HCT116 (cell line): Measurements from ENCODE around the gene EYA2. TPM values are rescaled to one million over a fixed set of nuclear protein-coding genes. Genes with fewer than 3 reads are reported as not detected.

Experiments used
- ATAC-seq: fragments of 200-7000 bp; cut with Tn5 transposase; 2 replicates; pipeline ENCODE4 v1.9.1; 2020; ENCODE audit warnings: mild to moderate bottlenecking, moderate library complexity
- BruUV-seq: library from RNA; stranded (reverse); fragments of 400-500 nt; replicated peaks from 2 replicates; lab custom pipeline; 2021; lab: Mats Ljungman, UMichigan
- CTCF ChIA-PET: fragments of 300-600 bp; sonication (Branson Sonifier 250); formaldehyde crosslinking; loops from one replicate; lab custom pipeline; 2021; ENCODE audit warnings: antibody characterized with exemption; lab: Charles Lee
- POLR2A ChIA-PET: fragments of 300-600, 350-600 bp; sonication (Branson Sonifier 250); formaldehyde crosslinking; loops from one replicate; lab custom pipeline; 2021; ENCODE audit warnings: antibody characterized with exemption; lab: Charles Lee
- RAD21 ChIA-PET, 2 experiments: fragments of 300-600 bp; sonication (Branson Sonifier 250); formaldehyde crosslinking; loops; one replicate each; lab custom pipeline; 2023; ENCODE audit warnings: low total read pairs in 2 of 2; ENCODE audit not compliant: uncharacterized antibody in 2 of 2, unreplicated experiment in 2 of 2, low non-redundant PET in 1 of 2; lab: Charles Lee
- DNase-seq: peaks from one replicate; pipeline ENCODE4 v3.0.0-alpha.2; 2010; ENCODE audit warnings: low read depth, low spot score
- H2AFZ ChIP-seq: fragments of 200-600 bp; shearing (Covaris generic), sonication (generic); 2 replicates; pipeline ENCODE4 v1.6.1; 2017; ENCODE audit warnings: low read depth, mixed run types, mixed read lengths, antibody characterized with exemption, low read length; ENCODE audit not compliant: poor library complexity, severe bottlenecking
- H3K27ac ChIP-seq: 2 replicates; pipeline ENCODE4 v1.5.1; 2012; ENCODE audit warnings: low read depth, low read length
- H3K27me3 ChIP-seq: fragments of 200-600 bp; sonication (generic); 2 replicates; pipeline ENCODE4 v1.6.1; 2016; ENCODE audit warnings: mixed run types, low read length, mixed read lengths; ENCODE audit not compliant: insufficient read depth
- H3K36me3 ChIP-seq, 2 experiments: fragments of 200-500 bp in 1 of 2; fragments of 200-600 bp in 1 of 2; sonication (Bioruptor generic) in 1 of 2; sonication (generic) in 1 of 2; 2 replicates each; pipeline versions ENCODE4 v1.5.1 to v1.6.1; 2014 to 2016; ENCODE audit warnings: low read length in 2 of 2, inconsistent platforms in 1 of 2, mixed read lengths in 1 of 2, mixed run types in 1 of 2; ENCODE audit not compliant: insufficient read depth in 2 of 2, control insufficient read depth in 1 of 2
- H3K4me1 ChIP-seq, 2 experiments: fragments of 200-600 bp in 1 of 2; sonication (generic) in 1 of 2; 2 replicates each; pipeline versions ENCODE4 v1.5.1 to v1.6.1; 2012 to 2017; ENCODE audit warnings: low read length in 2 of 2, inconsistent platforms in 1 of 2, mild to moderate bottlenecking in 1 of 2, mixed read lengths in 1 of 2, mixed run types in 1 of 2, moderate library complexity in 1 of 2; ENCODE audit not compliant: insufficient read depth in 2 of 2, control insufficient read depth in 1 of 2
- H3K4me2 ChIP-seq: fragments of 200-600 bp; sonication (generic); 2 replicates; pipeline ENCODE4 v1.6.1; 2017; ENCODE audit warnings: mixed run types, low read length, mixed read lengths
- H3K4me3 ChIP-seq, 2 experiments: fragments of 200-600 bp in 1 of 2; sonication (generic) in 1 of 2; replicated peaks in 1 of 2; 2 replicates each; pipeline ENCODE4 v1.5.1; 2011 to 2016; ENCODE audit warnings: low read length in 2 of 2, control low read depth in 1 of 2, low read depth in 1 of 2, mild to moderate bottlenecking in 1 of 2, mixed read lengths in 1 of 2, mixed run types in 1 of 2
- H3K79me2 ChIP-seq: fragments of 200-600 bp; sonication (generic); 2 replicates; pipeline ENCODE4 v1.6.1; 2017; ENCODE audit warnings: mild to moderate bottlenecking, mixed run types, low read length, moderate library complexity, mixed read lengths; ENCODE audit not compliant: insufficient read depth
- H3K9ac ChIP-seq: fragments of 200-600 bp; sonication (generic); 2 replicates; pipeline ENCODE4 v1.6.1; 2016; ENCODE audit warnings: low read length, mixed read lengths
- H3K9me2 ChIP-seq: fragments of 200-600 bp; sonication (generic), shearing (Covaris generic); 2 replicates; pipeline ENCODE4 v1.6.1; 2017; ENCODE audit warnings: mixed run types, mild to moderate bottlenecking, moderate library complexity; ENCODE audit not compliant: insufficient read depth
- H3K9me3 ChIP-seq, 2 experiments: fragments of 200-500 bp in 1 of 2; fragments of 200-600 bp in 1 of 2; sonication (Bioruptor generic) in 1 of 2; sonication (generic) in 1 of 2; 2 replicates each; pipeline ENCODE4 v1.6.1; 2014 to 2017; ENCODE audit warnings: low read length in 2 of 2, mixed read lengths in 2 of 2, inconsistent platforms in 1 of 2, low read depth in 1 of 2, mild to moderate bottlenecking in 1 of 2, mixed run types in 1 of 2, moderate library complexity in 1 of 2; ENCODE audit not compliant: control insufficient read depth in 1 of 2, insufficient read depth in 1 of 2
- H4K20me1 ChIP-seq: fragments of 200-600 bp; sonication (generic), shearing (Covaris generic); 2 replicates; pipeline ENCODE4 v1.6.1; 2017; ENCODE audit warnings: mixed run types, mild to moderate bottlenecking, moderate library complexity; ENCODE audit not compliant: insufficient read depth
- ATF3 ChIP-seq: IDR thresholded peaks from 2 replicates; pipeline ENCODE4 v1.6.1; 2012
- CBX3 ChIP-seq: IDR thresholded peaks from 2 replicates; pipeline ENCODE4 v1.6.1; 2012; ENCODE audit warnings: low read depth
- CEBPB ChIP-seq: IDR thresholded peaks from 2 replicates; pipeline ENCODE4 v1.6.1; 2012; ENCODE audit warnings: low read depth
- CTCF ChIP-seq, 3 experiments: fragments of 200-600 bp in 1 of 3; sonication (generic) in 1 of 3; IDR thresholded peaks in 2 of 3; conservative IDR thresholded peaks in 1 of 3; 2 replicates each; pipeline ENCODE4 v1.5.1; 2012 to 2017; ENCODE audit warnings: low read depth in 2 of 3, low read length in 2 of 3, antibody characterized with exemption in 1 of 3, borderline replicate concordance in 1 of 3, control low read depth in 1 of 3, mild to moderate bottlenecking in 1 of 3, mixed read lengths in 1 of 3, mixed run types in 1 of 3, moderate library complexity in 1 of 3; ENCODE audit not compliant: insufficient read depth in 1 of 3
- EGR1 ChIP-seq: IDR thresholded peaks from 2 replicates; pipeline ENCODE4 v1.6.1; 2012; ENCODE audit warnings: low read depth
- ELF1 ChIP-seq: IDR thresholded peaks from 2 replicates; pipeline ENCODE4 v1.6.1; 2012; ENCODE audit warnings: low read depth, borderline replicate concordance
- EZH2 ChIP-seq: fragments of 200-600 bp; sonication (generic); IDR thresholded peaks from 2 replicates; pipeline ENCODE4 v1.6.1; 2017; ENCODE audit warnings: antibody characterized with exemption, mixed run types
- FOSL1 ChIP-seq: IDR thresholded peaks from 2 replicates; pipeline ENCODE4 v1.6.1; 2012; ENCODE audit warnings: low read depth
- JUND ChIP-seq: IDR thresholded peaks from 2 replicates; pipeline ENCODE4 v1.6.1; 2012
- MAX ChIP-seq: IDR thresholded peaks from 2 replicates; pipeline ENCODE4 v1.6.1; 2012
- POLR2A ChIP-seq: IDR thresholded peaks from 2 replicates; pipeline ENCODE4 v1.7.0; 2011; ENCODE audit warnings: borderline replicate concordance; ENCODE audit not compliant: insufficient read depth, insufficient read length; ENCODE audit errors: extremely low read depth
- POLR2AphosphoS5 ChIP-seq: IDR thresholded peaks from 2 replicates; pipeline ENCODE4 v1.6.1; 2011; ENCODE audit warnings: mild to moderate bottlenecking, low read depth, low read length, moderate library complexity
- RAD21 ChIP-seq: IDR thresholded peaks from 2 replicates; pipeline ENCODE4 v1.6.1; 2012; ENCODE audit warnings: low read depth, mild to moderate bottlenecking
- REST ChIP-seq: IDR thresholded peaks from 2 replicates; pipeline ENCODE4 v1.6.1; 2012; ENCODE audit warnings: low read depth
- SP1 ChIP-seq: IDR thresholded peaks from 2 replicates; pipeline ENCODE4 v1.6.1; 2012; ENCODE audit warnings: low read depth
- SRF ChIP-seq: IDR thresholded peaks from 2 replicates; pipeline ENCODE4 v1.6.1; 2012; ENCODE audit warnings: low read depth
- YY1 ChIP-seq: IDR thresholded peaks from 2 replicates; pipeline ENCODE4 v1.6.1; 2011; ENCODE audit warnings: low read length, low read depth, moderate library complexity, mild to moderate bottlenecking; ENCODE audit not compliant: insufficient replicate concordance; ENCODE audit errors: extremely low read depth
- ZBTB33 ChIP-seq: IDR thresholded peaks from 2 replicates; pipeline ENCODE4 v1.6.1; 2011; ENCODE audit warnings: mild to moderate bottlenecking, low read length, moderate library complexity; ENCODE audit not compliant: insufficient replicate concordance; ENCODE audit errors: extremely low read depth
- ZNF274 ChIP-seq: fragments of 200-500 bp; sonication (Bioruptor generic); IDR thresholded peaks from 2 replicates; pipeline ENCODE4 v1.6.1; 2014; ENCODE audit warnings: mild to moderate bottlenecking, low read depth, low read length, inconsistent platforms
- intact Hi-C: fragments of 100-400 bp; cut with micrococcal nuclease; formaldehyde crosslinking; loops from 2 replicates; pipeline ENCODE4 v1.10.0; 2022
- total RNA-seq: library from RNA; stranded (reverse); gene quantifications from one replicate; pipeline ENCODE4 v1.2.1, GENCODE V29; 2021; ENCODE audit not compliant: unreplicated experiment

Gene EYA2
- total RNA-seq, 1 experiment from 2014 or later: not detected

- ChIA-PET POLR2A (no interaction called here), CTCF (no interaction called here), RAD21 (no interaction called here)
- H3K36me3 ChIP-seq: no peaks in the 10 kb centered on the region
- no peaks in the 10 kb centered on the region for H3K79me2 ChIP-seq
- H3K27me3 ChIP-seq: no peaks in the 10 kb centered on the region
- no peaks in the 10 kb centered on the region for H4K20me1 ChIP-seq
- TF ChIP-seq ZNF274 (no peak), ATF3 (peak; percentile 64; the same call in 1 of the 2 replicates), POLR2A (no peak), ZBTB33 (no peak), MAX (0 out of 2 replicates have a peak, but pooled peaks have one; percentile 43), SRF (peak; percentile 31; the same call in 1 of the 2 replicates), EZH2 (no peak), REST (no peak), YY1 (peak; percentile 75), ELF1 (no peak), SP1 (peak; percentile 69; the same call in 1 of the 2 replicates), CTCF (IDR thresholded peaks at IDR 0.05 in 2 of 3, conservative IDR thresholded peaks at IDR 0.05 in 1 of 3; ENCODE audit: borderline replicate concordance in 1 of 3, insufficient read depth in 1 of 3, low read depth in 2 of 3, low read length in 2 of 3) (no peak), CBX3 (peak; percentile 75; the same call in 1 of the 2 replicates), POLR2AphosphoS5 (no peak), RAD21 (no peak), JUND (no peak), CEBPB (peak; percentile 83), FOSL1 (no peak), EGR1 (no peak)
- no peak overlapping the region for H3K27ac ChIP-seq
- BruUV-seq: TSS peak; percentile 82
- H3K9me3 ChIP-seq: no peaks in the 10 kb centered on the region
- peak; percentile 99 for ATAC-seq
- H3K9me2 ChIP-seq: no peaks in the 10 kb centered on the region
- H3K4me1 ChIP-seq: peaks cover 0 to 4% of the 10 kb centered on the region in 2 experiments; a peak in 1 of 4 replicates
- DNase-seq: peak; percentile 95
- H3K4me2 ChIP-seq: peak overlapping the region; percentile 37
- H2AFZ ChIP-seq: peak overlapping the region; percentile 76
- no peak overlapping the region for H3K9ac ChIP-seq
- intact Hi-C loops: no loop called here
- H3K4me3 ChIP-seq: no peak overlapping the region
Observed at GRCh38 chr20:46970937-46971630, 76.4 kb downstream of the EYA2 start.
